Measurements from ENCODE around the gene NUDT5. TPM values are rescaled to one million over a fixed set of nuclear protein-coding genes. Genes with fewer than 3 reads are reported as not detected.

NUDT5 gene
- total and polyA plus RNA-seq, 2 donors (not counting 1 experiment from before 2014, with no cell fraction given) = 25.9 to 39.9 TPM

DNA sequence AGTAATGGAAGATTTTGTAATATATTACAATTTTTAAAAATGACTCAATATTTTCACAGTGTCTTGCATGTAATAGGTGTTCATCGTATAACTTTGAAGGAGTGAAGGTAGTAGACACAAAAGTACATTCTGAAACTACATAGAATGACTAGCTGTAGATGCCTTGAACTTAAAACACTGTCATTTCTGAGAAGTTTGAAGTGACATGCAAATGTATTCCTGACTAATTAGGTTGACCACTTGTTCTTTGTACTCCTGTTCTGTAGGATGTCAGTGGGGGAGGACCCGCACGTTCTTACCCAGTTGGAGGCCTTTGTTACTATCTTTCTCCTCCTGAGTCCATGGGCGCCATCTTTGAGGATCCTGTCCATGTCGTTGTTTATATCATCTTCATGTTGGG lies 35.0 kb downstream of the NUDT5 start:
- Mint-ChIP-seq H3K9me3 (ENCODE audit: insufficient read depth) (no peaks in the 10 kb centered on the region), H3K27me3 (no peaks in the 10 kb centered on the region), H3K27ac (no peak overlapping the region), H3K4me1 (no peaks in the 10 kb centered on the region), H3K4me3 (no peak overlapping the region)
- ChIA-PET CTCF (no interaction called here), POLR2A (no interaction called here)
- H3K9ac ChIP-seq (ENCODE audit: low read length) = no peak overlapping the region
- peaks cover 12 to 41% of the 10 kb centered on the region in 2 experiments for H3K36me3 ChIP-seq (replicated peaks in 1 of 2; ENCODE audit: control extremely low read depth in 1 of 2, control insufficient read depth in 1 of 2, extremely low read depth in 1 of 2, insufficient read depth in 2 of 2, low read length in 1 of 2)
- H3K4me1 ChIP-seq (ENCODE audit: control insufficient read depth in 2 of 2, insufficient read depth in 2 of 2, low read length in 2 of 2) = no peaks in the 10 kb centered on the region
- no peak overlapping the region for H3K27ac ChIP-seq (ENCODE audit: low read length in 2 of 2)
- no peak overlapping the region for H2AFZ ChIP-seq (ENCODE audit: insufficient read depth, low read depth, low read length, poor library complexity, severe bottlenecking)
- H3K9me3 ChIP-seq (ENCODE audit: control extremely low read depth in 1 of 3, control insufficient read depth in 2 of 3, insufficient read depth in 1 of 3, low read length in 2 of 3) = no peaks in the 10 kb centered on the region
- H3K27me3 ChIP-seq (replicated peaks in 1 of 4; ENCODE audit: control extremely low read depth in 1 of 4, control insufficient read depth in 3 of 4, insufficient read depth in 4 of 4, low read length in 3 of 4) = no peaks in the 10 kb centered on the region
- intact Hi-C loops (cut with micrococcal nuclease) = no loop called here
- TF ChIP-seq, protein P1, sequence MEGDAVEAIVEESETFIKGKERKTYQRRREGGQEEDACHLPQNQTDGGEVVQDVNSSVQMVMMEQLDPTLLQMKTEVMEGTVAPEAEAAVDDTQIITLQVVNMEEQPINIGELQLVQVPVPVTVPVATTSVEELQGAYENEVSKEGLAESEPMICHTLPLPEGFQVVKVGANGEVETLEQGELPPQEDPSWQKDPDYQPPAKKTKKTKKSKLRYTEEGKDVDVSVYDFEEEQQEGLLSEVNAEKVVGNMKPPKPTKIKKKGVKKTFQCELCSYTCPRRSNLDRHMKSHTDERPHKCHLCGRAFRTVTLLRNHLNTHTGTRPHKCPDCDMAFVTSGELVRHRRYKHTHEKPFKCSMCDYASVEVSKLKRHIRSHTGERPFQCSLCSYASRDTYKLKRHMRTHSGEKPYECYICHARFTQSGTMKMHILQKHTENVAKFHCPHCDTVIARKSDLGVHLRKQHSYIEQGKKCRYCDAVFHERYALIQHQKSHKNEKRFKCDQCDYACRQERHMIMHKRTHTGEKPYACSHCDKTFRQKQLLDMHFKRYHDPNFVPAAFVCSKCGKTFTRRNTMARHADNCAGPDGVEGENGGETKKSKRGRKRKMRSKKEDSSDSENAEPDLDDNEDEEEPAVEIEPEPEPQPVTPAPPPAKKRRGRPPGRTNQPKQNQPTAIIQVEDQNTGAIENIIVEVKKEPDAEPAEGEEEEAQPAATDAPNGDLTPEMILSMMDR (IDR thresholded peaks at IDR 0.05) = no peak
- TF ChIP-seq EZH2 (IDR thresholded peaks at IDR 0.05; ENCODE audit: borderline replicate concordance, insufficient read depth, low read depth, low read length, poor library complexity, severe bottlenecking) = no peak
- H4K20me1 ChIP-seq (ENCODE audit: control insufficient read depth, insufficient read depth, low read length, poor library complexity, severe bottlenecking) = no peaks in the 10 kb centered on the region
- ATAC-seq (ENCODE audit: low read depth) (no peak), DNase-seq (no peak)
- 100% methylated on average over 1 of the region's 5 CpGs for WGBS (ENCODE audit: insufficient coverage)
- no peaks in the 10 kb centered on the region for H3K79me2 ChIP-seq (ENCODE audit: control insufficient read depth, insufficient read depth, low read length)
- H3K4me3 ChIP-seq (ENCODE audit: control extremely low read depth in 1 of 5, extremely low read depth in 1 of 5, insufficient read depth in 1 of 5, low read depth in 2 of 5, low read length in 4 of 5) = no peak overlapping the region
- no peak overlapping the region for H3K4me2 ChIP-seq (replicated peaks; ENCODE audit: low read depth, low read length, poor library complexity, severe bottlenecking)

DNA sequence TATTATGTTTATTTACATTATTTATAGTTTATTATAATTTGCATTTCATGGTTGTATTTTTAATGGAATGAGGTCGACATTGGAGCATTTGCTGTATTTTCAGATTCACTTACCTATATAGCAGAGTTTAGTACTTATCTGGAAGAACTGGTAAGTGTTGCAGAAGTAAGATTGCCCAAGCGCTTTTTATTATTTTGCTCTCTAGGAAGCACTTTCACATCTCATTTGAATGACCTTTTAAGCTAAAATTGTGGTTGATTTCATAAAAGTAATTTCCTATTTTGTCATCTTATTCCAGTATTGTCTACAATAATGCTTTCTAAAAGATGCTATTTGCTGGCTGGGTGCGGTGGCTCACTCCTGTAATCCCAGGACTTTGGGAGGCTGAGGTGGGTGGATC lies 37.6 kb downstream of the NUDT5 start:
- no peak overlapping the region for H2AFZ ChIP-seq (ENCODE audit: insufficient read depth, low read depth, low read length, poor library complexity, severe bottlenecking)
- no peaks in the 10 kb centered on the region for H3K79me2 ChIP-seq (ENCODE audit: control insufficient read depth, insufficient read depth, low read length)
- H3K4me3 ChIP-seq (ENCODE audit: control extremely low read depth in 1 of 5, extremely low read depth in 1 of 5, insufficient read depth in 1 of 5, low read depth in 2 of 5, low read length in 4 of 5) = no peak overlapping the region
- DNase-seq = no peak
- peaks cover 14 to 34% of the 10 kb centered on the region in 2 experiments for H3K36me3 ChIP-seq (replicated peaks in 1 of 2; ENCODE audit: control extremely low read depth in 1 of 2, control insufficient read depth in 1 of 2, extremely low read depth in 1 of 2, insufficient read depth in 2 of 2, low read length in 1 of 2)
- H3K27ac ChIP-seq (ENCODE audit: low read length in 2 of 2) = no peak overlapping the region
- Mint-ChIP-seq H3K4me1 (no peaks in the 10 kb centered on the region), H3K27me3 (no peaks in the 10 kb centered on the region), H3K4me3 (no peak overlapping the region), H3K9me3 (ENCODE audit: insufficient read depth) (no peaks in the 10 kb centered on the region), H3K27ac (no peak overlapping the region)
- H3K27me3 ChIP-seq (replicated peaks in 1 of 4; ENCODE audit: control extremely low read depth in 1 of 4, control insufficient read depth in 3 of 4, insufficient read depth in 4 of 4, low read length in 3 of 4) = no peaks in the 10 kb centered on the region
- intact Hi-C loops (cut with micrococcal nuclease) = no loop called here
- no peaks in the 10 kb centered on the region for H3K9me3 ChIP-seq (ENCODE audit: control extremely low read depth in 1 of 3, control insufficient read depth in 2 of 3, insufficient read depth in 1 of 3, low read length in 2 of 3)
- H3K4me2 ChIP-seq (replicated peaks; ENCODE audit: low read depth, low read length, poor library complexity, severe bottlenecking) = no peak overlapping the region
- ChIA-PET POLR2A (no interaction called here), CTCF (no interaction called here)
- no peak overlapping the region for H3K9ac ChIP-seq (ENCODE audit: low read length)
- TF ChIP-seq EZH2 (IDR thresholded peaks at IDR 0.05; ENCODE audit: borderline replicate concordance, insufficient read depth, low read depth, low read length, poor library complexity, severe bottlenecking) = no peak
- TF ChIP-seq, protein P1 (IDR thresholded peaks at IDR 0.05) = no peak
- ATAC-seq (ENCODE audit: low read depth) = no peak
- no CpG with 5 or more reads among the region's 3 CpGs for WGBS (ENCODE audit: insufficient coverage)
- no peaks in the 10 kb centered on the region for H4K20me1 ChIP-seq (ENCODE audit: control insufficient read depth, insufficient read depth, low read length, poor library complexity, severe bottlenecking)
- H3K4me1 ChIP-seq (ENCODE audit: control insufficient read depth in 2 of 2, insufficient read depth in 2 of 2, low read length in 2 of 2) = no peaks in the 10 kb centered on the region
